NOMO-1 treated with DMSO at 0.1 percent for 48 hours (cell line): ENCODE data around the gene HNRNPK.

Experiments
- DNase-seq: peaks from one replicate; lab custom pipeline; 2025; ENCODE audit not compliant: unreplicated experiment; lab: John Stamatoyannopoulos, UW

Gene HNRNPK

DNA sequence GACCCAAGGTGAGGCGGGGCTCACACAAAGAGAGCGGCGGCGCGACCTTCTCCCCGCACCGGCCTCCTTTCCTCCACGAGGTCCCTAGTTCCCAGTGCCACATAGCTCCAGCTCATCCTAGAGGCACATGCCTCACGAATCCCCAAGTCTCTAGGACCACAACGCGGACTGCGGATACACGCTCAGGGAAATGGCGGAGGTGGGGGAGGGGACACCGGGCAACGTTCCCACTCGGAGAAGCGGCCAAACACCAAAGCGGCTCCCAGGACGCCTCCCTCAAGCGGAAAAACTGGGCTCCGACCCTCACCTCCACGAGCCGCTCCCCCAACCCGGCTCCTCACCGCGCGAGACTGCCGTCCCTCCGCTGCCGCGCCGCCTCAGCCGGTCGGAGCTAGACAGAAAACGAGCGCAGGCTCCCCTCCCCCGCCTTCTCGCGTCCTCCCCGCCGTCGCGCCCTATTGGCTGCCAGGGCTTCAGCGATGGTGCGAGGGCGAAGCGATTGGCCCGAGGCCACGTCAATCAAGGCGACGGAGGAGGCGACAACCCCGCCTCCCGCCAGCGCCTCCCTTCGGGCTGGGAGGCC, at the start of gene HNRNPK:
TSS of gene HNRNPK (minus strand) at position 404 of the 583 bp plus-strand sequence. CDS start 1,963 bp downstream, outside the sequence.
- peak; percentile 75 for DNase-seq

DNA sequence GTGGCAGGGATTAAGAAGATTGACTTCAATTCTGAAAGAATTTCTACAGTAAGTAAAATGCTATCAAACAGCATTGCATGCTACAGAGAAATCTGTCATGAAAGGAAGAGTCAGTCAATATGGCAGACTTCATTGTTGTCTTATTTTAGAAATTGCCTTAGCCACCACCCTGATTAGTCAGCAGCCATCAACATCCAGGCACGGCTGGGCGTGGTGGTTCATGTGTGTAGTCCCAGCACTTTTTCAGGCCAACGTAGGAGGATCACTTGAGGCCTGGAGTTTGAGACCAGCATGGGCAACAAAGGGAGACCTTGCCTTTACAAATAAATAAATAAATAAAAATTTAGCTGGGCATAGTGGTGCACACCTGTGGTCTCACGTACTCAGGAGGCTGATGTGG, 47.2 kb upstream of the HNRNPK start:
- no peak for DNase-seq

DNA sequence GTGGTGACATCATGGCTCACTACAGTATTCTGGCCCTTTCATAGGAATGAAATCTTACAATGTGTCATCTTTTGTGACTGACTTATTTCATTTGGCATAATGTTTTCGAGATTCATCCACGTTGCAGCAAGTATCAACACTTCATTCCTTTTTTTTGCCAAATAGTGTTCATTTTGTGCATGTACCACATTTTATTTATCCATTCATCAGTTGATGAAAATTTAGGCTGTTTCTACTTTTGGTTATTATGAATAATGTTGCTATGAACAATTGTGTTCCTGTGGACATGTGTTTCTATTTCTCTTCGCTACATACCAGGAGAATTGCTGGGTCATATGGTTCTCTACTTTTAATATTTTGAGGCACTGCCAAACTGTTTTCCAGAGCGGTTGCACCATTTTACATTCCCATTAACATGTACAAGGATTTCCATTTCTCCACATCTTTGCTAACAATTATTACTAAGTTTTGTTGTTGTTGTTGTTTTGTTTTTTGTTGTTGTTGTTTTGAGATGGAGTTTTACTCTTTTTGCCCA, 44.1 kb upstream of the HNRNPK start:
- DNase-seq, result no peak

DNA sequence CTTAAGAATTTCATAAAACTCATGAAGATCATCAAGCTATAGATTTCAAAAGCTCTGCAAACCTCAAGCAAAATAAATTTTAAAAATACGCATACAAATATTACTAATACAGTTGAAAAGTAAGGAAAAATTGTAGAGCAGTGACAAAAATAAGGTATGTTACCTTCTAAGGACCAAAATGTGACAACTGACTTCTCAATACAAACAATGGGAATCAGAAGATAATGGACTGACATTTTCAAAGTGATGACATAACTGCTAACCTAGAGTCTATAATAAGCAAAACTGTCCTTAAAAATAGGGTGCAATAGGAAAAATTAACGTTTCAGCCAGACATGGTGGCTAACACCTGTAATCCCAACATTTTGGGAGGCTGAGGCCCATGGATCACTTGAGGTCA, 27.6 kb upstream of the HNRNPK start:
- DNase-seq, result no peak

DNA sequence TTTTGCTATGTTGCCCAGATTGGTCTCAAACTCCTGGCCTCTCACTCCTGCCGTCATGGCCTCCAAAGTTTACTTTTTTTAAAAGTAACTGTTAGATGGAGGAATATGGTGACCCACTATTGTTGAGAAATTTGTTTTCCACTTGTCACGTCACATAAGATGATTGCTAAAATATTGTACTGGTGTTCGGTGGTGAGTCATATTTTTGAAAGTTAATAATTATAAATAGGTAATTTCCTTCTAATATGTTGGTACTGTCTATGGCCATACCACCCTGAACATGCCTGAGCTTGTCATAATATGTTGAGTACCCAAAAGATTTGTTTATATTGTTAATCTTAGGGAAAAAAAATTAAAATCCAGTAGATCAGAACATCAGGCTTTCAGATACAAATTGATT, 23.2 kb upstream of the HNRNPK start:
- DNase-seq, result no peak

DNA sequence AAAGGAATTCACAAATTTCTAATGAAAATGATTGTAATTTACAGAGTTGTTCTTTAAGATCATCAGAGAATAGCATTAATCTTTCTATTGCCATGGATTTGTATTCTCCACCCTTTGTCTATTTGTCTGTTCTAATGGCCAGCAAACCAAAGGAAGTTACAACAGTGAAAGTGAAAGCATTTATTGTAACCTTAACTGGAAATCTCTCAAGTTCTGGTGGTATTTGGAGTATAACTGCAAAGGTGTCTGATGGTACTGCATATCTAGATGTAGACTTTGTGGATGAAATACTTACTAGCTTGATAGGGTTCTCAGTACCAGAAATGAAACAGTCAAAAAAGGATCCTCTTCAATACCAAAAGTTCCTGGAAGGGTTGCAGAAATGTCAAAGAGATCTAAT, 22.3 kb upstream of the HNRNPK start:
- no peak for DNase-seq

DNA sequence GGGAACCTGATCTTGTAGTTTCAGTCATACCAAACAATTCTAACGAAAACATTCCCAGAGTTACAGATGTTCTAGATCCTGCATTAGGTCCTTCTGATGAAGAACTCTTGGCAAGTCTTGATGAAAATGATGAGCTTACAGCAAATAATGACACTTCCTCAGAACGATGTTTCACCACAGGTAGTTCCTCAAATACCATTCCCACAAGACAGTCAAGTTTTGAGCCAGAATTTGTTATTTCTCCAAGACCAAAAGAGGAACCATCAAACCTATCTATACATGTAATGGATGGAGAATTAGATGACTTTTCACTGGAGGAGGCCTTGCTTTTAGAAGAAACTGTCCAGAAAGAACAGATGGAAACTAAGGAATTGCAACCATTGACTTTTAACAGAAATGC, 21.6 kb upstream of the HNRNPK start:
- DNase-seq, result peak; percentile 36

DNA sequence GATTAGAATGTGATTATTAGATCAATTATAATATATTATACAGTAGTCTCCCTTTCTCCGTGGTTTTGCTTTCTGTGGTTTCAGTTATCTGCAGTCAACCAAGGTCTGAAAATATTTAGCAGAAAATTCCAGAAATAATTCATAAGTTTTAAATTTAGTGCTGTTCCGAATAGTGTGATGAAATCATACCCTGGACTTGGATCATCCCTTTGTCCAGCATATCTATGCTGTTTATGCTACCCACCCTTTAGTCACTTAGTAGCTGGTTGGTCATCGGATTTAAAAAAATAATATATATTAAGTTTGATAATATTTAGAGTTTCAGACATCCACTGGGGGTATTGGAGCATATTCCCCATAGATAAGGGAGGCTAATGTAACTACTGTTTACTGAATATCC, 20.2 kb upstream of the HNRNPK start:
- DNase-seq, result no peak

DNA sequence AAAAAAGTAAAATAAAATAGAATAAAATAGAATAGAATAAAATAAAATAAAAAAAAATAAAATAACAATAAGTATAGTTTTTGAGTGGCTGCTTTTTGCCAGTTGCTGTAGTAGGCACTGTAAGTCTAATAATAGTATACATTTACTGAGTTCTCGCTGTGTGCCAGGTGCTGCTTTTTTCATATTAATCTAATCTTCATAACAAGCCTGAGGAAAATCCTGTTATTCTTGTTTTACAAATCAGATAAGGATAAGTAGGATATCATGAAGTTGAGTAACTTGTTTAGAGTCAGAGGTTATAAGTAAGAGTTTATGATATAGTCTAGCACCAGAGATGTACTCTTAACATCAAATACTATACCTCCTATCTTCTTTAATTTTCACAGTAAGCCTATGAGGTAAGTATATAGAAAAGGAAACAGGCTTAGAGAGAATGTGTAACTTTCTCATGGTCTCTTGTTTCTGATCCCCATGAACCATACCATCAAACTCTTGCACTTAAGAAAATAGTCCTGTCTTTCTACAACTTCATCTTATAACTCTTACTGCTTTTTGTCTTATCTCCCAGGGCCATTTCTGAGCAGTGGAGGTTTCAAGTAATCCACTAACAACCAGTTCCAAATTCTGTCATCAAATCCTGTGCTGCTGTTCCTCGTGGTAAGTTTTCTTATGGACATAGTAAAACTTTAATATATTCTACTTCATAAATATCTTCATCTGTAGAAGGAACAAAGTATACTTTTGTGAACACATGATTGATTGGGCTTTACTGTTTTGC, 19.3 kb upstream of the HNRNPK start:
- no peak for DNase-seq

DNA sequence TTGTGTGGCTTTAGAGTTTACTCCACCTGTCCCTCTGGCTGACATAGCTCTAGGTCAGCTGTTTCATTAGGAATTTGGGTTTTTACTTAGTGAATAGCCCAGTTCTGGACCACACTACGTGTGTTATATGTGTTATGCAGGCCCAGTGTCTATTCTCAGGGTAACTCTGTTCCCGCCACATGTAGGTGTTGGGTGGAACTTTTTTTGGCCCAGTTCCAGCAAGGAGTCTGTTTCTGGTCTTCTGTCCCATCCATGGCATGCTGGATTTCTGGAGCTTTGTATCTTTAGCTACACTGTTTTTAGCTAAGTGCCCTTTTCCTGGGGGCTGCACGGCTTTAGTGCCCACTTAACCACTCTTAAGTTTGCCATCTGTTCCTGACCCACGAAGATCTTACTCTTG, 16.1 kb upstream of the HNRNPK start:
- DNase-seq, result no peak

DNA sequence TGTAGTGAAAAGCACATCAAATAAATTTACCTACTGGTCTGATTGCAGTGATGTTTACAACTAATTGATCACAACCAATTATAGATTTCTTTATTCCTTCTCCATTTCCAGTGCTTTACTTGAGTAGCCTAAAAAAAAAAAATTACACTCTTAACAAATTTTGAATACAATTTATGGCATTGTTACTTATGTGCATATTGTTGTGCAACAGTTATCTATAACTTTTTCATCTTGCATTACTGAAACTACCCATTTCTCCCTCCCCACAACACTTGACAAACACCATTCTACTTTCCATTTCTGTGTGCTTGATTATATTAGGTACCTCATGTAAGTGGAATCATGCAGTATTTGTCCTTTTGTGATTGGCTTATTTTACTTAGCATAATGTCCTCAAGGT, 12.9 kb upstream of the HNRNPK start:
- no peak for DNase-seq

DNA sequence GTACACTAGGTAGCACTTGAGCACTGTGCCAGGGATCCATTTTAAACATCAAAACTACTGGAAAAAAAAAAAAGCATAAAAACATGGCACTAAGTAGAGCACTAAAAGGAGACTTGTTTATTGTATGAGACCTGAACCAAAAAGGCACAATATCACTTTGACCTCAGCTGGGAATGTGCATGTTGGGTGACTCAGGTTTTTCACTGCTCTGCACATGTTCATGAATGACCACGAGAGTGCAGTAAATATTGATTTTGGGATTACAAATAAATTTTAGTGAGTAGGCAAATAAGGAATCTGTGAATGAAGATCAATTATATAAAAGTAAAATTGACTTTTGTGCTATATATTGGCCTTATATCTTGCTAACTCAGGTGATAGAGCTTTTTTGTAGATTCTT, 12.4 kb upstream of the HNRNPK start:
- DNase-seq, result no peak

DNA sequence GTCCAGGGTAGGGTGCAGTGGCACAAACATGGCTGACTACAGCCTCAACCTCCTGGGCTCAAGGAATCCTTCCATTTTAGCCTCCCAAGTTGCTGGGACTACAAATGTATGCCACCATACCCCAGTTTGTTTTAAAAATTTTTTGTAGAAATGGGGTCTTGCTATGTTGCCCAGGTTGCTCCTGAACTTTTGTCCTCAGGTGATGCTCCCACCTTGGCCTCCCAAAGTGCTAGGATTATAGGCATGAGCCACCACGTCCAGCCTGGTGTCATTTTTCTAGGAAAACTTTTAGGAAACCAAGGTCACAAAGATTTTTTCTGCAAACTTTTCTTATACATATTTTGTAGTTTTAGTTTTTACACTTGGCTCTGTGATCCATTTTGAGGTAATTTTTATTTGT, 11.3 kb upstream of the HNRNPK start:
- DNase-seq, result no peak

DNA sequence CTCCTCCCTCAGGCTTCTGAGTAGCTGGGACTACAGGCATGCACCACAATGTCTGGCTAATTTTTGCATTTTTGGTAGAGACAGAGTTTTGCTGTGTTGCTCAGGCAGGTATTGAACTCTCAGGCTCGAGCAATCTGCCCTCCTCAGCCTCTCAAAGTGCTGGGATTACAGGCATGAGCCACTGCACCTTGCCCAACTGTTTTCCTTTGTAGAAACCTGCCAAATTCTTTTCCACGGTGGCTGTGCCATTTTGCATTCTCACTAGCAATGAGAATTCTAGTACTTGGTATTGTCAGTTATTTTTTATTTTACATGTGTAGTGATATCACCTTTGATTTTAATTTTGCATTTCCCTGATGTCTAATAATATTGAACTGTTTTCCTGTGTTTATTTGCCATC, 8.4 kb upstream of the HNRNPK start:
- no peak for DNase-seq

DNA sequence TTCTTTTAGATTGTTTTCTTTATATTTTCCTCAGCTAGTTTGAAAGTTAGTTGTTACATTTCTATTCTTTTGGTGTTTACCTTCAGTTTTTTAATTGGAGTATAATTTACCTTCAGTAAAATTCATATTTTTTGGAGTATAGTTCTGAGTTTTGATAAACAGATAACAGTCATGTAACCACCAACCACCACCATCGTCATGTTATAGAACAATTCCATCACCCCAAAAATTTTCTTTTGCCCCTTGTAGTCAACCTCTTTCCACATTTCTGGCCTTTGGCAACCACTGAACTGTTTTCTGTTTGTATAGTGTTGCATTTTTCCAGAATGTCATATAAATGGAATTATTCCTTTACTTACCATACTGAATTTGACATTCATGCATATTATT, 7.4 kb upstream of the HNRNPK start:
- DNase-seq, result no peak

DNA sequence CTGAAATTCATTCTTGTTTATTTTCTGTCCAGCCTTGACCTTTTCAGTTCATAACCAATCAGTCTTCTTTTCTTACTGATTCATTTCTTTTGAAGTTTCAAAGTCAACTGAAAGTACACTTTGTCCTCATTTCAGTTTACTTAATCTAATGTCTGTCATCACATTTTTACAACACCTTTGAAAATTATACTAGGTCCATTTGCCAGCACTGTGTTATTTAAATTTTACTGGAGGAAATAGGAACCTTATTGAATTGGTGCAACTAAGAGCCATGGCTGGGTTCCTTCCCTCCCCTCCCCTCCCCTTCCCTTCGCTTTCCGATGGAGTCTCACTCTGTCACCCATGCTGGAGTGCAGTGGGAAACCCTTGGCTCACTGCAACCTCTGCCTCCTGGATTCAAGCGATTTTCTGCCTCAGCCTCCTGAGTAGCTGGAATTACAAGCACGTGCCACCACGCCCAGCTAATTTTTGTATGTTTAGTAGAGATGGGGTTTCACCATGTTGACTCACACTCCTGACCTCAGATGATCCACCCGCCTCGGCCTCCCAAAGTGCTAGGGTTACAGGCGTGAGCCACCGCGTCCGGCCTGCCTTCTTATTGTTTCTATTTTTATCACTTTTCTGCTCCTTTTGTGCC, 6.9 kb upstream of the HNRNPK start:
- DNase-seq, result no peak

DNA sequence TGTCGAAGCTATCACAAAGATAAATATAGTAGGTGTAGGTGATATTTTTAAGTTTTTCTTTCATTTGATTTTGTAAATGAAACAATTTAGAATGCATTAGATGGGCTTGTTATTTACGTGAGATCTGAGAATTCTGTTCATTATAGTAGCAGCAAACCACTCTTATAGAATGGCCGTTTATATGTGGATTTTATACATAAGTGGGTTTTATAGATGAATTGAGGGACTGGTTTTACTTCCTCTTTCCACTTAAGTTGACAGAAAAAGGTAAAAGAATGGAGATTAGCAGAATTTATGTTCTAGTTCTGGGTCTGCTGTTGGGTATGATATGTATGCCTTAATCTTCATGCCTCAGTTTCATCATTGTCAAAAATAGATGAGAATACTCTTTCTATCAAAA, 6.2 kb upstream of the HNRNPK start:
- DNase-seq, result no peak

DNA sequence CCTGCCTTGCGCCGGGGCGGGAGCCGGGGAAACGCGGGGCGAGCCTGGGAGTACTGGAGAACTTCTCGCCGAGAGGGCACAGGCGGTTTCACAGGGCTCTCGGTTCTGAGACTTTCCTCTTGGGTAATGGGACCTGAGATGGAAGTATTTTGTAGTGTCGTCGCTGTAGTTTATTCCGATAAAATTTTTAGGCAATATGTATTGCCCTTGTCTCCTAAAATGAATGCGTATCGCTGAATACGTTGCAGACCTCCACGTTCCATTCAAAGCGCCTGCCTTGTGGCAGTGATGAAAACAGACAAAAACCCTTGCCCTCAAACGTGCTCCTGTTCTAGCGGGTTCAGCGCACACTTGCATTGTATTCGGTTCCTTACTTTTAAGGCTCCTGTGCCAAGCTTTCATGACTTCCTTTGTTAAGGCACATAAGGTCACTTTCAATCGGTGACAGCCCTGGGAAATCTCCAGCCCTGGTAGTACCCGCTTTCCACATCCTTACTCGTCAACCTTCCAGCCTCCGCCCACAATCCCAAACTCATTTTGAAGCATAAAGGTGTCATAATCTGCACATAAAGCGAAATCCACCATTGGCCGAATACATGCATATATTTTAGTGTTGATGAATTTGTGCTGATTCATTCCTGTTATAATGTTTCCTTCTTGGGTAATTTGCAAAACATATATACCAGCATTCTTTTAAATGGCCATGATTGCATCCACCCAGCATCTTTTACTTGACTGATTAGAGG, 1.3 kb upstream of the HNRNPK start:
- DNase-seq, result no peak

DNA sequence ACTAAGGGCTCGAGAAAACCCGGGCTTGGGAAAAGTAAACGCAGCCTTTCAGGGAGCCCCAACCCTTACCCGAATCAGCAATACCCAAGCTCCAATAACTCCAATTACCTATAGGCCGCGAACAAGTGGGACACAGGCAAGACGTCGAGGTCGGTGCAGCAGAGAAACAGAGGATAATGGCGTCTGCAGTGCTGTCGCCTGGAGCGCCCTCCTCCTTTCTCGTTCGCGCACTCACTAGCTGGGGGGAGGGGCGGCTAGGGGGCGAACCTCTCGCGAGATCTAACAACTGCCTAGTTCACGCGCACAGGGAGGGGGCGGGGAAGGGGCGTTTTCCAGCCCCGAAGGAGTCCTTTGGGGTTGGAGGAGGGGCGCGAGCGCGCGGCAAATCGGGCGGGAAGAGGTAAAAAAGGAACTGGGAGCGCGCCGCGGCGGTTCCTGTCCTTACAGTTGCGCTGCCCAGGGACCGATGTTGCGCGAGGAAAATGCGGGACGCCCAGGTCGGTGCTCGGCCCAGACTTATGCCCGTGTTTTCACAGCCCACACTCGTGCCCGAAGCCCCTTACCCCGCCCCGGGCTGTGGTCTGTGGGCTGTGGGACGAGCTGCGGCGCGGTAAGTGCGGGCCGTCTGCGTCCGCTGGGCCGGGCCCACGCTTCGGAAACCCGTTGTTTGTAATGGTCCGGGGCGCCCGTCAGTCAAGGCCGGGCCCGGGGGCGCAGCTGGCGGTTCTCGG, 545 bp upstream of the HNRNPK start, which contains the start of gene RMI1:
TSS of gene RMI1 (plus strand) at position 411 of the 731 bp plus-strand sequence. CDS start 20,182 bp downstream, outside the sequence.
- DNase-seq, result peak; percentile 74

DNA sequence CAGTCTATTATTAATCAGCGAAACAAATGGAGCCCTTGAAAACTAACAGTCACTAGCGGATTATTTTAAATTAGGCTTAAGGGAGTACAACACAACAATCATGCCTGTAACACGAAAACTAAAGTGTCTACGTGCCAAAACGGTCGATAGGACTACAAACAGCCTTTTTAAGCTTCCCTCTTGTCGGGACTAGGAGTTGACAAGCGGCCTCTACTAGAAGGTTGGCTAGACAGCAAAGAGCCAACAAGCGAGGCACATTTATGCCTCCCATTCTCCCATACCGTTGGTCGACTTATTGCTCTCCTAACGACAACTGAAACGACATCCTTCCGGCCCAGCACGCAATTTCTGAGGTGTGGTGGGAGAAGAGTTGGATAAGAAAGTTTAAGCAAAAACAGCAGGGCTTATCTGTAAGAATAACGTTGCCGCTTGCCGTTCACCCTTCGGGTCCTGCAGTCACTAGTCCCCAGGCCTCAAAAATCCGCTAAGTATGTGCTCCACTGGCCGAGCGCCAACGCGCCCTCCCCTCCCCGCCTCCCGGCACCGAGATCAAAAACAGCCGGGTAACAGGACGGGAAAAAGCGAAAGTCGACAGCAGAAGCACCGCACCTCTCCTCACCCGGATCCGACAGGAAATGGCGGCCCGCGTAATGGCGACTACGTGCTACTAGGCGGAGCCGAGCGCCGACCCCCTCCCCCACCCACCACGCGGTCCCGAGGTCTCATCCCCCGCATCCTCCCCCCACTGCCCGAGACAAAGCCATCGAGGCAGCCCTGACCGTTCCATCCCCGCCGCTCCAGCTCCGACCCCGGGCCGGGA, 813 bp downstream of the HNRNPK start:
- DNase-seq, result peak; percentile 30
